ENCODE data around the gene FANCD2.
"Not testable (repeated sequence)": the region's sequence is repeated elsewhere in the genome, so short reads cannot be mapped to it uniquely, and the experiment has no call there.

Gene FANCD2

DNA sequence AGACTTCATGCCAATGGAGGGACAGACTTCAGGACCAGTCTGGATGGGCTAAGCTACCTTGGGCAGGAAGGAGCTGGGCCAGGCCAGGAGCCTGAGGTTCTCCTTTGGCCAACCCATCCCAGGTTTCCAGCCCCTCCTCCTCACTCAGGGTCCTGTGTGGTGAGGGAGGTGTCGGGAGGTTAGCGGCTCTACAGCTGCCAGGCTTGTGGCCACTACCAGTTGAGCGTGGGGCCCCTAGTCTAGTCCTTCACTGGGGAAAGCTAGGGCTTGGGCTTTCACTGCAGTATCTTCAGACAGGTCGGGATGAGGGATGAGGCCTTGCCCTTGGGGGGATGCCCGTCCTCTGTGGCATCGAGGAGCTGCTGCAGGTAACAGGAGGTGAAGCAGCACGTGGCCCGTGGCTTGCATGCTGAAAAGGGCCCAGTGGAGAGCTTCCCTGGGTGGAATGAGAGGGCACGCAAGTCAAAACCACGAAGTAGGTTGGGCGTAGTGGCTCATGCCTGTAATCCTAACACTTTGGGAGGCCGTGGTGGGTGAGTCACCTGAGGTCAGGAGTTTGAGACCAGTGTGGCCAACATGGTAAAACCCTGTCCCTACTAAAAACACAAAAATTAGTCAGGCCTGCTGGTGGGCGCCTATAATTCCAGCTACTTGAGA is 8.5 kb upstream of the FANCD2 start:
- DNase-seq: no peak

DNA sequence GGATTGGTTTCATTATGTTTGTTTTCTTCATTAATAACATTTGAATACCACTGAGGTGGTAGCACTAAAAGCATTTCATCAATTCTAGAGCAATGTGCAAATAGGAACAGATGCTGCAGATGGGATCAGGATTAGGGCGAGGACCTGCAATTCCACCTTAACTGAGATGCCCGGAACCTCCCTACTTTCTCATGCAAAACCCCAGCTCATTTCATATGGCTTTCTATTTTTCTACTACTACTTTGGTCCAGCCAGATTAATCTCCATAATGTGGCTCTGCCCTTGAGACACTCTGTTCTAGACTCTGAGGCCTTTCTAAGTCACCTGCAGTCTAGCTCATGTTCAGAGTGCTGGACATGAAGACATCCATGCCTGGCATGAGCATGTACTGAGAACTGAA is 7.4 kb upstream of the FANCD2 start:
- not testable (repeated sequence) for DNase-seq

DNA sequence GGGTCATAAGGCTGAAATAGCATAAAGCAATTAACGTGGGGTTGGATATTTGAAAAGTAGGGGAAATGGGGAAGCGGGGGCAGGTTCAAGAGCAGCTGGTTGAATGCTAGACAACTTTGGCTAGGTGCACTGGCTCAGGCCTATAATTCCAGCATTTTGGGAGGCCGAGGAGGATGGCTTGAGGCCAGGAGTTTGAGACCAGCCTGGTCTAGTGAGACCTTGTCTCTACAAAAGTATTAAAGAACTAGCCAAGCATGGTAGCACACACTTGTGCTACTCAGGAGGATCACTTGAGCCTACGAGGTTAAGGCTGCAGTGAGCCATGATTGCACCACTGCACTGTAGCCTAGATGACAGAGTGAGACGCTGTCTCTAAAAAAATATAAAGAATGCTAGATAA is 6.9 kb upstream of the FANCD2 start:
- DNase-seq: no peak

DNA sequence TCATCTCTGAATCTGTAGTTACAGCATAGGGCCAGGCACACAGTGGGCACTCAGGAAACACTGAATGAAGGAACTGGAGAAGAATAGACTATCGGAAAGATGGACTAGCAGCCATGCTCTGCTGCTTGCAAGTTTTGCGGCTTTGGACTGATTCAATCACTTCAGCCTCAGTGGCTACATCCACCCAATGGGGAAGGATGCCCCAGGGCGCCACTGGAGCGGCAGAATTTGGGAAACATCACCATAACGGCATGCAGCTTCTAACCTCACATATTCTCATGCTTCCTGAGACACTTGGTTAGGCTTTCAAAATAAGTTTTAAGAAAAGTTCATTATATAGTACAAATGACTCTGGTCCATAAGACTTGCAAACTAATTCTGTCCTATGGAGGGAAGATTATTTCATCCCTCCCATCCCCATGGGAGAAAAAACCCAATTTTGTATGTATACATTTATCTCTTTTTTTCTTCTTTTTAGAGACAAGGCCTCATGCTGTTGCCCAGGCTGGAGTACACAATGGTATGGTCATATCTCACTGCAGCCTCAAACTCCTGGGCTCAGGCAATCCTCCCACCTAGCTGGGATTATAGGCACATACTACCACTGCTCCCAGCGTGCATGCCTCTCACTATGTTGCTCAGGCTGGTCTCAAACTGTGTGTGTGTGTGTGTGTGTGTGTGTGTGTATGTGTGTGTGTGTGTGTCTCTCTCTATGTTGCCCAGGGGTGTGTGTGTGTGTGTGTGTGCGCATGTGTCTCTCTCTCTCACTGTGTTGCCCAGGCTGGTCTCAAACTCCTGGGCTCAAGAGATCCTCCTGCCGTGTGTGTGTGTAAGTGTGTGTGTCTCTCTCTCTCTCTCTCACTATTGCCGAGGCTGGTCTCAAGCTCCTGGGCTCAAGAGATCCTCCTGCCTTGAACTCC is 4.1 kb upstream of the FANCD2 start:
- DNase-seq: no peak

DNA sequence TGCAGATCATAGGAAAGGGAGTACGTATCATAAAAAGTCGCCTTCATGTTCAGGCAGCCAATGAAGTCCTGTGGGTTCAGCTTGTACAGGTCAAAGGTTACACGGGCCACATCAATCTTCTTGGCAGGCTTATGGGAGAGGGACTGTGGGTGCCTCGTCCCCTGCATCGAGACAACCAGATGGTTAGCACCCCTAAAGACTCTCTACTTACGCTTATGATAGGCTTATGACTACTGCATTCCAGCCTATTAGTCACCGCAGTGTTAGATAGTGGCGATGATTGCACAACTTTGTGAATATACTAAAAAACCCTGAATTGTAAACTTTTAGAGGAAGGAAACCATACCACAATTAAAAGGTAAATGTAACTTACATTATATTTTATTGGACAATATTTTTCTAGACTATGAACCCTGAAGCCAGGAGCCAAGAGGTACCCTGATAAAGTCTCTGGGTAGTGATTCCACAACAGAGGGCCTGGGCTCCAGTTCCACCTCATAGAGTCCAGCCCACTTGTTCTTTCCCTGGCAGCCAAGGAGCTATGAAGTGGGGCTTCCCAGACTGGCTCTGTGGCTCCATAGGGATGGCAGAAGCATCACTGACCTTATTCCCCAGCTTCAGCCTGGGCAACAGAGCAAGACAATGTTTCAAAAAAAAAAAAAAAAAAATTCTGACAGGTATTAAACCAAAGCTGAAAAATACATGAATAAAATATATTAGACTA is 2.5 kb upstream of the FANCD2 start:
- DNase-seq: no peak

DNA sequence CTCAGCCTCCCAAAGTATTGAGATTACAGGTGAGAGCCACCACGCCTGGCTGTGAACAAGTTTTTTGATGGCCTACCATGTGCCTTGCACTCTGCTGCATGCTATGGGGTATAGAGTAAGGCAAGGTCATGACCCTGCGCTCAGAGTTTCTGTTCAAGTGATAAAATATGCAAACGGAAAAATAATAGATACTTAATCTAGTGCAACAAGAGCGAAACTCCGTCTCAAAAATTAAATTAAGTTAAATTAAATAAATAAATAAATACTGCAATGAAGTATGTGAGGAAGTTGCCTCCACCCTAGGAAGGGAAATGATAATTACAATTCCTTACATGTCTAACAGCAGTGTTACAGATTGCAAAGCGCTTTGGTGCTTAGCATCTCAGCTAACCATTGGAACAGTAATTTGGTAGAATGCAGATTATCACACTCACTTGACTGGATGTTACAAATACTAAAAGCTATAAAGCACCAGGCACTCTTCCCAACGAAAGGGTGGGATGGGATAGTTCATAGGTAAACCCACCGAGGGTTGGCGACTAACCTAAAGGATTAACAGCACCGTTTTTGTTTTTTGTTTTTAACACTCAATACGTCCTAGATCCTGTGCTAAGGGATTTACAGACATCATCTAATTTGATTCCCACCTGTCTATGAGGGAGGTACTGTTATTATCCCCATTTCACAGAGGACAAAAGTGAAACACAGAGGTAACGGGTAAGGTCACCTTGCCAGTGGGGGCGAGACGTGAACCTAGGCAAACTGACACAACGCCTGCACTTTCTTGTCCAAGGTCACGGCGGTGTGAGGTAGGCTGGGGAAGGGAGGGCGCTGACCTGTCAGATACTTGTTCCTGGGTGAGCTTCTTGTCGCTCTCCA is 793 bp upstream of the FANCD2 start:
- no peak for DNase-seq

DNA sequence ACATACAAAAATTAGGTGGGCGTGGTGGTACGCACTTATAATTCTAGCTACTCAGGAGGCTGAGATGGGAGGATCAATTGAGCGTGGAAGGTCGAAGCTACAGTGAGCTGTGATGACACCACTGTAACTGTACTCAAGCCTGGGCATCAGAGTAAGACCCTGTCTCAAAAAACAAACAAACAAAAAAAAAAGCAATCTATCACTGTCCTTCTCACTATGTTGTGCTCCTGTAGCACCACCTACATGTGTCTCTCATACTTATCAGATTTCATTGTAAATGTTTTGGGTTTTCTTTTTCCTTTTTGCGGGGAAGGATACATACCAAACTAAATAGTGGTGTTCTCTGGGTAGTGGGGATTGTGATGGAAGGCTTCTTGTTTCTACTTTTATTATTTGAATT is 14.8 kb downstream of the FANCD2 start:
- no peak for DNase-seq

DNA sequence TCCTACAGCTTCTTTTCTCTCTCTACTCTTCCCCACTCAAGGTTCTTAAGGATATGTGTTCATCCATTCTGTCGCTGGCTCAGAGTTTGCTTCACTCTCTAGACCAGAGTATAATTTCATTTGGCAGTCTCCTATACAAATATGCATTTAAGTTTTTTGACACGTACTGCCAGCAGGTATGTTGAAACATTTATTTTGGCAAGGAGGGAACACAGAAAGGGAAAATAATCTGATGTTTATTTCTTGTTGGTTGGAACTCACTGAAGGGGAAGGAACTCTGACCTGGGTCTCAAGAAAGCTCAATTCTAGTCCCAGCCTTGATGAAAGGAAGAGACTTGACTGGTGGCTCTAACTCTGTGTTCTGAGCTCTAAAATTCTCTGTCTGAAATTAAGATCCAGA is 21.6 kb downstream of the FANCD2 start:
- no peak for DNase-seq

DNA sequence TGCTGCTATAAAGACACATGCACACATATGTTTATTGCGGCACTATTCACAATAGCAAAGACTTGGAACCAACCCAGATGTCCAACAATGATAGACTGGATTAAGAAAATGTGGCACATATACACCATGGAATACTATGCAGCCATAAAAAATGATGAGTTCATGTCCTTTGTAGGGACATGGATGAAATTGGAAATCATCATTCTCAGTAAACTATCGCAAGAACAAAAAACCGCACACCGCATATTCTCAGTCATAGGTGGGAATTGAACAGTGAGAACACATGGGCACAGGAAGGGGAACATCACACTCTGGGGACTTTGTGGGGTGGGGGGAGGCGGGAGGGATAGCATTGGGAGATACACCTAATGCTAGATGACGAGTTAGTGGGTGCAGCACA is 26.8 kb downstream of the FANCD2 start:
- DNase-seq: not testable (repeated sequence)

DNA sequence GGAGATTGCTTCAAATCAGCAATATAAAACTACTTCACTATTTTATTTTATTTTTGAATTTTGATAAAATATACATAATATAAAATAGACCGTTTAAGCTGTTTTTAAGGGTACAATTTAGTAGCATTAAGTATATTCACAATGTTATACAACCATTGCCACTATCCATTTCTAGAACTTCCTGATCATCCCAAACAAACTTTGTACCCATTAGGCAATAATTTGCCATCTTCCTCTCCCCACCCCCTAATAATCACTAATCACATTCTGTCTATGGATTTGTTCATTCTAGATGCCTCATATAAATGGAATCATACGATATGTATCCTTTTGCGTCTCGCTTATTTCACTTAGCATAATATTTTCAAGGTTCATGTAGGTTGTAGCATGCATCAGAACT is 28.9 kb downstream of the FANCD2 start:
- DNase-seq: no peak

DNA sequence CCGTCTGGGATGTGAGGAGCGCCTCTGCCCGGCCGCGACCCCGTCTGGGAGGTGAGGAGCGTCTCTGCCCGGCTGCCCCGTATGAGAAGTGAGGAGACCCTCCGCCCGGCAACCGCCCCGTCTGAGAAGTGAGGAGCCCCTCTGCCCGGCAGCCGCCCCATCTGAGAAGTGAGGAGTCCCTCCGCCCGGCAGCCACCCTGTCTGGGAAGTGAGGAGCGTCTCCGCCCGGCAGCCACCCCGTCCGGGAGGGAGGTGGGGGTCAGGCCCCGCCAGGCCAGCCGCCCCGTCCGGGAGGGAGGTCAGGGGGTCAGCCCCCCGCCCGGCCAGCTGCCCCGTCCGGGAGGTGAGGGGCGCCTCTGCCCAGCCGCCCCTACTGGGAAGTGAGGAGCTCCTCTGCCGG is 43.8 kb downstream of the FANCD2 start:
- DNase-seq: not testable (repeated sequence)

DNA sequence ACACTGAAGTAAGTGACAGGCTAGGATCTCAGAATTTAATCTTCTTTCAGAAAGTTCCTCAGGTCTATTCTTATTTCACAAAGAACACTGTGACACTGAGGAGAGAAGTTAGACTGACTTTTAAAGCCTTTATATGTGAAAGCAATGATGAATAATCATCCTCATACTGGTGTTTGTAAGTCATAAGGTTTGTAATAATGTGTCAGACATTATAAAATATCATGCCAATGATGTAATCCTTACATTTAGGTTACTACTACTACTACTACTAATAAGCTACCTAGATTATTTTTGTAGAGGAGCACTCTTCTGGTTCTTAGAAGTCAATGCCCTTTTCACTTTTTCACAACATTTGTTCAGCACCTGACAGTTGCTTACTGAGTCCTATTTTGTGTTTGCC is 48.4 kb downstream of the FANCD2 start:
- DNase-seq: no peak

DNA sequence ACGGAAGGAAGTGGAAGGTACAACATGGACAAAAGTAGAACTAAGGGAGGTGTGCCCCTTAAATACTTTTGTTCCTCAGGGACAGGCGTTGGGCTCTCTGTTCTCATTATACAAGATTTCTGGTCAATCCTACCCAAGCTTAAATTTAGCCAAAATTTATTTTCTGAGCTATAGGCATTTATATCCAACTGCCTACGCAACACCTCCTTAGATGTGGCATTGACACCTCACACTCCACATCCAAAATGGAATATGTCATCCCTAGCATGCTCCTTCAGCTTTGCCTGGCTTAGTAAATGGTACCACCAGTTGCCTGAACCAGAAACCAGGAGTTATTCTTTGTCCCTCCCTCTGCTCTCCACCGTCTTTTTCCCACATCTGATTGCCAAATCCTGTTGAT is 55.6 kb downstream of the FANCD2 start:
- no peak for DNase-seq

DNA sequence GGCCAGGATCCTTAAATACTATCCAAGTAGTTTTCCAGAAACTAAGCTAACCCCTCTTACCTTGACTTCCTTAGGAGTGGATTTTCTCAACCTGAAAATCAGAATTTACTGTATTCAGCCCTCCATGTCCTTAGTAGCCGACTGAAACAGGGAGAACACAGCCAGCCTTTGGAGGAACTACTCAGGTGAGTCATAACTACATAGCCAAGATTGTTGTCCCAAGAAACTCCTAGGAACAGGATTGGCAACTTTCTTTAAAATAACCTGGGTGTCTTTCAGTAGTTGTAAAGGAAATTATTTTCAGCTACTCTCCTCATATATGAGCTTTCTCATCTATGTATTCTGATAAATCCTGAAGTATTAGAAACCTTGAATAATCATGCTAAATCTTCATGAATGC is 59.5 kb downstream of the FANCD2 start:
- DNase-seq: no peak

DNA sequence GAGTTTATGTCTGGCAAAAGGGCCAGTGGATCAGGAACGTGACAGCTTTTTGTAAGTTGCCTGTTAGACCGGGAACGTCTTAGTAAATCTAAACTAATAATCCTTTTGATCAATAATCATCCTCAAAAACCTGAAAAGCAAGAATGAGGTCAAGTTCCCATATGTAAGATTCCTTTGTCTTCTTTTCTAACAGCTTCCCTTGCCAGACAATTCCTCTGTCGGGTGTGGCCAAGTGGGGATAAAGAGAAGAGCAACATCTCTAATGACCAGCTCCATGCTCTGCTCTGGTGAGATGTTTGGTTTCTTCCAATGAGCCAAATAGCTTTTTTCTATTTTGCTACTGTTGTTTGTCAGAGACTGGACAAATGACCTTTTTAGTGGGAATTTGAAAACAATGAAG is 62.0 kb downstream of the FANCD2 start:
- no peak for DNase-seq

DNA sequence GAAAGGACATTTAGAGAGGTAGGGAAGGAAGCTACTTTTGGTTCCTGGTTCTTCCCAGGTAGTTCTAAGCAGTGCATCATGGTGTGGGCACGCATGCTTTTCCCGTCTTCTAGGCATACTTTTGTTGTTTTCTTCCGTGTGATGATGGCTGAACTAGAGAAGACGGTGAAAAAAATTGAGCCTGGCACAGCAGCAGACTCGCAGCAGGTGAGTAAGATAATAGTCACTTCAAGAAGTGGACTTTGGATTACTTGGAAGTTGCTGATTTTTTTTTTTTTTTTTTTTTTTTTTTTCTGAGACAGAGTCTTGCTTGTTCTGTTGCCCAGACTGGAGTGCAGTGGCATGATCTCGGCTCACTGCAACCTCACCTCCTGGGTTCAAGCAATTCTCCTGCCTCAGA is 63.9 kb downstream of the FANCD2 start:
- DNase-seq: no peak

DNA sequence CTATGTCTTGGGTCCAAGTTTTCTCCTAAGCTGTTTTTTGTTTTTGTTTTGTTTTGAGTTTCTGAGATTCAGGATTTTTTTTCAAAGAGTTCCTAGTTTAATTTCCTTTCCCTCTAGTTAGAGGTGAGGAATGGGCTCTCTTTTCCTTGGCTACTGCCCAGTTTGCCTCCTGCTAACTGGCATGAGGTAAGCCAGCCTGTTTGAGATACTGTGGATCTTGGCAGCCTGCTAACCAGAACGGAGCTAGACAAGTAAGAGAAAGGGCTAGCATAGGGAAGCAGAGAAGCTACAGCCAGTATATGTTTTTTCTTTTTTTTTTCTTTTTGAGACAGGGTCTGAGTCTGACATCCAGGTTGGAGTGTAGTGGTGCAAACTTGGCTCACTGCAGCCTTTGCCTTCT is 64.5 kb downstream of the FANCD2 start:
- not testable (repeated sequence) for DNase-seq

DNA sequence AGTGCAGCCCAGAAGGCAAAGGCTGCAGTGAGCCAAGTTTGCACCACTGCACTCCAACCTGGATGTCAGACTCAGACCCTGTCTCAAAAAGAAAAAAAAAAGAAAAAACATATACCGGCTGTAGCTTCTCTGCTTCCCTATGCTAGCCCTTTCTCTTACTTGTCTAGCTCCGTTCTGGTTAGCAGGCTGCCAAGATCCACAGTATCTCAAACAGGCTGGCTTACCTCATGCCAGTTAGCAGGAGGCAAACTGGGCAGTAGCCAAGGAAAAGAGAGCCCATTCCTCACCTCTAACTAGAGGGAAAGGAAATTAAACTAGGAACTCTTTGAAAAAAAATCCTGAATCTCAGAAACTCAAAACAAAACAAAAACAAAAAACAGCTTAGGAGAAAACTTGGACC is 65.2 kb downstream of the FANCD2 start:
- not testable (repeated sequence) for DNase-seq

DNA sequence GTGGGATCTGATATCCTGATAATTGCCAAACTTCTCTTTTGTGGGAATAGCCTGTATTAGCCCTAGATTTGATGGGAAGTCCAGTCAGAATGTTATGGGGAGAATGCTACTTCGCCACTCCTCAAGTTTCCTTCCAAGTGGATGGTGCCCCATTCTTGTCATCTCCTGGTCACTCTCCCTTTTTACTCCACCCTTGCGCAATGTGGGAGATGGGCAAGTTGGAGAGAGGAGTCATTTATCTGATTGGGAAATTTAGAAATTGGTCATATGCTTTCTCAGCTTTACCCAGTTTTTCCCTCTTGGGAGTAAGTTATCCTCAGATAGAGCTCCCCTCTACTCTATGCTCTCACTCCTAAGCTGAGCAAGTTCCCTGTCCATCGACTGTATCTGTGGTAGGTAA is 67.4 kb downstream of the FANCD2 start:
- no peak for DNase-seq

DNA sequence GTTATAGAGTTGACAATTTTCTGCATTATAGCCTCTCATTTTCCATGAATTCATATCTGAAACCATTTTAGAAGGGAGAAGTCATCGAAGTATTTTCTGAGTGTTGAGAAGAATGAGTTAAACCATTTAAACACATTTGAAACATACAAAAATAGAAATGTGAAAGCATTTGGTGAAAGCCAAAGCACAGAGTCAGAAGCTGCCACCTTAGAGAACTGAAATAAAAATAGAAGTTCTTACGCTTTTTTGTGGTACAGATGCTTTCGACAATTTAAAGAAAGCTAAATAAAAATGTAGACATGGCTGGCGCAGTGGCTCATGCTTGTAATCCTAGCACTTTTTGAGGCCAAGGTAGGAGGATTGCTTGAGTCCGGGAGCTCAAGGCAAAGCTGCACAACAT is 72.8 kb downstream of the FANCD2 start:
- DNase-seq: no peak

DNA sequence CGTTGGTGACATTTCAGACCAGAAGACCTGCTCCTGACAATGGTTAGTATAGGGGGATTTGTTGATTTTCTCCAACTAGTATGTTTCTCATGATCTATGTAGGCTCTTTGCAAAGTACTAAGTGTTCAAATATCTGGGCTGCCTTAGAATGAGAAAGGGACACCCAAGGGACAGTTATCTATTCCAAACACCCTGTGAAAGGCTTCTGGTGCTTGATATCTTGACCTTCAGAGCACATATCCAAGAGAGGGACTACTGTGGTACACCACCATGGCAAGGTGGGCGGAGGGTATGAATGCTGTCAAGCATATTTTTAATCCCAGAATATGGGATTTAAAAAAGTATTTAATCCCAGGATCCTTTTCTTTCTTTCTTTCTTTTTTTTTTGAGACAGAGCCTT is 80.7 kb downstream of the FANCD2 start:
- DNase-seq: no peak

DNA sequence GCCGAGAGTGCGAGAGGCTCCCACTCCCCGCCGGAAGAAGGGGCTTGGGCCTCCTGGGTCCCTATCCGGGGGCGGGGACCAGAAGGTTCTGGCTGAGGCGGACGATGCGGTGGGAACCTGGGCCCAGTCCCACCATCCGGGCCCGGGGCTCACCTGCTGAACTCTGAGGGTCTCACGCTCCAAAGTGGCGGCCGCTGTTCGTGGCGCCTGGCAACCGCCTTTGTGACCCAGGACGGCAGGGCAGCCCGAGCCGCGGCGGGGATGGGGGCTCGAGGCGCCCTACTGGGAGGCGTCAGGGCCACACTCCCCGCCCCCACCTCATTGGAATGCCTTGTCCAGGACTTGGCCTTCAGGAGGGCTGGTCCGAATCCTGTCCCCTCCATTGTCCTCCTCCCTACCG is 81.9 kb downstream of the FANCD2 start, which contains the start of gene FANCD2OS:
Gene FANCD2OS, minus strand, starts transcription at position 165 of the 400 bp plus-strand sequence. CDS start 3,481 bp downstream, outside the sequence.
- DNase-seq: no peak

Measured in stimulated activated CD4-positive, alpha-beta T cell treated with anti-CD3 and anti-CD28 coated beads, Interleukin-4, amount 100 ng/mL, for 4 hours (primary cell).